ENCODE results near the gene KIAA1671.

Gene KIAA1671

GRCh38 chr22:24977370-24978221 is 25.1 kb downstream of the KIAA1671 start:
- DNase-seq = no peak

GRCh38 chr22:24978308-24978707 is 25.8 kb downstream of the KIAA1671 start:
- DNase-seq = no peak

- peak in 2 of 56 donors; percentile 17 to 25 for DNase-seq
Observed at GRCh38 chr22:24981066-24981465, 28.6 kb downstream of the KIAA1671 start.

GRCh38 chr22:24981656-24982055 is 29.1 kb downstream of the KIAA1671 start:
- no peak for DNase-seq

GRCh38 chr22:24982301-24983056 is 30.0 kb downstream of the KIAA1671 start:
- no peak for DNase-seq

GRCh38 chr22:24983151-24983550 is 30.6 kb downstream of the KIAA1671 start:
- DNase-seq = no peak

GRCh38 chr22:24984122-24984521 is 31.6 kb downstream of the KIAA1671 start:
- DNase-seq = no peak

- peak in 1 of 56 donors; percentile 7 for DNase-seq
Observed at GRCh38 chr22:24985826-24986214, 33.3 kb downstream of the KIAA1671 start.

GRCh38 chr22:24986816-24987215 is 34.3 kb downstream of the KIAA1671 start:
- no peak for DNase-seq

- no peak for DNase-seq
Observed at GRCh38 chr22:24989135-24989534, 36.6 kb downstream of the KIAA1671 start.

- DNase-seq = peak in 6 of 56 donors; percentile 11 to 48 (median 26)
Observed at GRCh38 chr22:24989541-24989951, 37.0 kb downstream of the KIAA1671 start.

- DNase-seq = no peak
Observed at GRCh38 chr22:24990344-24990905, 37.9 kb downstream of the KIAA1671 start.

GRCh38 chr22:24992946-24993345 is 40.4 kb downstream of the KIAA1671 start:
- peak in 14 of 56 donors; percentile 5 to 75 (median 28) for DNase-seq

GRCh38 chr22:24994070-24994763 is 41.7 kb downstream of the KIAA1671 start:
- DNase-seq = no peak

GRCh38 chr22:24995649-24996180 is 43.2 kb downstream of the KIAA1671 start:
- no peak for DNase-seq

- no peak for DNase-seq
Observed at GRCh38 chr22:24996420-24996952, 44.0 kb downstream of the KIAA1671 start.

- DNase-seq = no peak
Observed at GRCh38 chr22:24997023-24997422, 44.5 kb downstream of the KIAA1671 start.

- DNase-seq = no peak
Observed at GRCh38 chr22:25000686-25001085, 48.2 kb downstream of the KIAA1671 start.

- DNase-seq = no peak
Observed at GRCh38 chr22:25002241-25002985, 49.9 kb downstream of the KIAA1671 start.

GRCh38 chr22:25006354-25006753 is 53.8 kb downstream of the KIAA1671 start:
- DNase-seq = no peak
